HG03520 (cell line): ENCODE measurements around the gene DOCK2.

ENCODE experiments used
- ATAC-seq: cut with Tn5 transposase; IDR thresholded peaks from one replicate; pipeline ENCODE4 v1.9.1; 2021; ENCODE audit warnings: mild to moderate bottlenecking, moderate library complexity; ENCODE audit not compliant: unreplicated experiment

DOCK2 gene

DNA sequence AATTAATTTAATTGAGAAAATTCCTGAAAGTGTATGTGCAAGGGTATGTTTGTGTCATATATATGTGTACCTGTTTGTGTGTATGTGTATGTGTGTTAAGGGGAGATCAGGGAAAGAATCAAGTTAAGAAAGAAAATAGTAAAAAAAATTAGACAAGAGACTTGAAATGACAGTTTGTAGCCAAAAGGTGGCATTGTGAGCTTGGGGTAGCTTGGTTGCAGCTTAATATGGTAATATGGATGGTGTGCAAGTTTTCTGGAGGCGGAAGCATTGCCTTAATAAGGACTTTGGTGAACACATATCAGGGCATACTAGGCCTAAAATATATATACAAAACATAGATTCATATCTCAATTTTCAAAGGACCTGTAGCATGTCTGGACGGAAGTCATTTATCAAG is 213.3 kb downstream of the DOCK2 start:
- ATAC-seq, result no peak

DNA sequence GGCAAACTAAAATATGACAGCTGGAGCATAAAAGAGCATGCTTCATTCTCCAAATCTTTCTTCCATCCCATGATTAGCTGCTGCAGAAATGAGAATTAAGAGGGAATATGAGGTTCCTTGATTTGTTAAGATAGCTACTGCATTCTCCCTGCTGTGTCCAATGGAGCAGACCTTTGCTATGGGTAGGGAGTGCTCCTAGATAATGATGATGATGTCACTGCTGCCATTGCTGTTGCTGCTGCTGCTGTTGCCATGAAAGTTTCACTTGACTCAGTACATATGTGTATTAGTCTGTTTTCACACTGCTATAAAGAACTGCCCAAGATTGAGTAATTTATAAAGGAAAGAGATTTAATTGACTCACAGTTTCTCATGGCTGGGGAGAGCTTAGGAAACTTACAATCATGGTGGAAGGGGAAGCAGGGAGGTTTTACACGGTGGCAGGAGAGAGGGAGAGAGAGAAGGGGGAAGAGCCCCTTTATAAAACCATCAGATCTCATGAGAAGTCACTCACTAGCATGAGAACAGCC is 214.3 kb downstream of the DOCK2 start:
- no peak for ATAC-seq

DNA sequence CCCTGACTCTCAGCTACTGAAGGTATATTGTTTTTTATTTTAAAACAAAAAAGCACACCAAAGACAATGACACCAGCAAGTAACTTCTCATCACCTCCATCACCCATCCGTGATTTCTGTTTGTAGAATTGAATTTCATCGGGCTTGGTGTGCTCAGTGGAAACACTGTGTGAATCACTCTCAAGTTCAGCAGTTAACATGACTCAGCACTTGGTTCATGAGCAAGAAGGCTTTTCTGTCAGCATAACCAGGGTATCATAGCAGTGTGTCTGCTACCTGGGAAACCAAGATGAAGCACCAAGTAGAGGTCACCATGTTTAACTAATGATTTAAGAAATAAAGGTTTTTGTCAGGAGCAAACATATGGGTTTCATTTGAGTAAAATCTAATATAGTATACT is 219.5 kb downstream of the DOCK2 start:
- ATAC-seq, result no peak

DNA sequence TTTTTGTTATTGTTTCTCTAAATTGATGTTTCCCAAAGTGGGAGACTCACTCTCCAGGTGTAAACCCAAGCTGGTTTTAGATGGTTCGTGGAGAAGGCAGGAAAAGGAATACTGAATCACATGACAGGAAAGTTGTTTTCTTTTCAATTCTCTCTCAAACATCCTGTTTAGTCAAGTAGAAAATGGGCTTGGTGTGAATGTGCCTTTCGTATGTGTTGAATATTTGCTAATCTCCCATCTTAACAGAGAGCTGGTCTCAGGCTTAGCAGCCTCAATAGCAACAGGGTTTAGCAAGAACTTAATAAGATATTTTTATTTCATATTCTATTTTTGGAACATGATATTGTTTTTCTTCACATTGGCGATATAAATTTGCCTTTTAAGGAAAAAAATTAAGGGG is 223.5 kb downstream of the DOCK2 start:
- no peak for ATAC-seq

DNA sequence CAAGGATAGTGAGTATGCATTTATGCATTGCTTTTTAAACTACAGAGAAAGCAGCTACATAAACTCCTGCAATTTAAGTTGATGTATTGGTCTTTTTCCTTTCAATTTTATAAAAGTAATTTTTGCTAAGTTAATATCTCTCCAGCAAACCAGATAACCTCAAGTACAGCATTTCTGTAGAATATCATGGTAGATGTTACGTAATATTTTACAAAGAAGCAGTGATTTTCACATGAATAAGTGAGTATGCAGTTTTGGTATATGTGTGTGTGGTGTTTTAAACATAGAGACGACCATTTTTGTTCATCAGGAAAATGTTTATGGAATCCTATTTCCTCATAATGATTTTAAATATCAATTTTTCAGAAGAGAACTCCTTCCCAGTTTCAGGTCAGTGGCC is 224.4 kb downstream of the DOCK2 start:
- no peak for ATAC-seq

DNA sequence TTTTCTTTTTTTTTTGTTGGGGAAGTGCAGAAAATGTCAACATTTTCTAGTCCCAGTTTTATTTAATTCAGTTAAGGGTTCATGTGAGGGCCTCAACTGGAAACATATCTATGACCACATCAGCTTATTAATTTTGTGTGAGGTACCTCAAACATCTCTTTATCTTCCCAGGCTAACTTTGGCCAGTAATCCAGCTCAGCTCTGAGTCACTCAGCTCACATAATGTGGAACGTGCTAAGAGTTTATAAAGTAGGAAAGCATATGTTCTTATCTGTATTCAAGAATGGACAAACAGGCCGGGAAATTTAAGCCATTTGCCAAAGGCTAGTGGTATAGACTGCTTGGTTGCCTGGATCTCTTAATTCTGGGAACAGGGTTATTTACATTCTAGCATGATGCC is 224.9 kb downstream of the DOCK2 start:
- ATAC-seq, result no peak

DNA sequence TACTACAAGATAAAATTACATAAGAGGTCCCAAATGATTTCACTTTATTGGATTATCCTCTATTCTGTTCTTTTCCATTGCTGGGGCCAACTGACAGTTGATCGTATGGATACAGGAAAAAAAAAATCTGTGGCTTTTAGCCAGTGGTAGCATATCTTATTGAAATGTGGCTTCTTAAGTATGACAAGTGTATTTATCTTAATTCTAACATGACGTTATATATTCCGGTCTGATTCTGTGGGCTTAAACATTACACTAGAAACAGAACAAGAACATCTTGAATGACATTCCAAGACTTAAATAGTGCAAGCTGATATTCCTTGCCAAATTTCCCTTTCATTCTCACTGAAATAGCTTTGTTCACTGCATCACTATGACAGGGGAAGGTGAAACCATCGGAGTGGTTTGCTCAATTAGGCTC is 225.3 kb downstream of the DOCK2 start:
- ATAC-seq, result no peak

DNA sequence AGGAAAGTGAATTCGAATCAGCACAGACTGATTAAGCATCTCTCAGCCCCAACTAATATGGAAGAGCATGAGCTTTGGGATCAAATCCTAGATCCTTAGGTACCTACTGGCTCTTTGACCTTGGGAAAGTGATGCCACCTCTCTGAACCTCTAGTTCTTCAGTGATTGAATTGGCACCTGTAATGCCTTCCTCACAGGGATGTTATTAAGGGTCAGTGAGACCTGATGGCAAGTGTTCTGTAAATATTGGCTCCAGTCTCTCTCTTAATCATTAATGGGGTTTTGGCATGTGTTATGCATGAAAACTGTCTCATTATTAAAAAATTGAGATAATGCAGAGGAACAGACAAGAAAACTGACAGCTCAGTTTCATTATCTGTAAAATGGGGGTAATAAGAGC is 227.4 kb downstream of the DOCK2 start:
- no peak for ATAC-seq

DNA sequence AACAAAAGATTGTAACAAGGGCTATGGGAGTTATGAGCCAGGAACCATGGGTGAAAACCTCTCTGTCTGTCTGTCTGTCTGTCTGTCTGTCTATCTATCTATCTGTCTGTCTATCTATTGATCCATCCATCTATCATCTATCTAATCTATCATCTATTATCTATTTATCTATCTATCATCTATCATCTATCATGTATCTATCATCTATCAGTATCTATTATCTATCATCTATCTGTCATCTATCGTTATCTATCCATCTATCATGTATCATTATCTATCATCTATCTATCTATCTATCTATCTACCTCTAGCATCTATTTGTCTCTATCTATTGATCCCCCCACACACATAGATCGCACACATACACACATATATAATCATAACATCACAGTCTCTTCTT is 230.3 kb downstream of the DOCK2 start:
- ATAC-seq, result no peak

DNA sequence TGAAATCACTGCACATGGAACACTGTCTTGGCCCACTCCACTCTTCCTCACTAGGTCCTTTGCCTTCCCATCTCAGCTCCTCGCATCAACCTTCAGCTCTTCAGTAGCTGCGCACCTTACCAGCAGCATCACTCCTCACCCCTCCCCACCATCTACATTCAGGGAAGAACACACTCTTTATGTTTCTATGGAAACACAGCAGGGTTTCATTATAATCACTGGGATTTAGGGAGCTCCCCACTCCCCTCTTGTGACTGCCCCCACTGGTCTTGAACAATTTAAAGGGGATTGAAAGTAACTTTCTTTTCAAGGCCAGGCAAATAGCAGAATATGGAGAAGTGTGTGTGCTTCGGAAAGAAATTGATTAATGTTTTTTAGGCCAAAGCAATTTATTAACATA is 232.0 kb downstream of the DOCK2 start:
- ATAC-seq, result no peak

DNA sequence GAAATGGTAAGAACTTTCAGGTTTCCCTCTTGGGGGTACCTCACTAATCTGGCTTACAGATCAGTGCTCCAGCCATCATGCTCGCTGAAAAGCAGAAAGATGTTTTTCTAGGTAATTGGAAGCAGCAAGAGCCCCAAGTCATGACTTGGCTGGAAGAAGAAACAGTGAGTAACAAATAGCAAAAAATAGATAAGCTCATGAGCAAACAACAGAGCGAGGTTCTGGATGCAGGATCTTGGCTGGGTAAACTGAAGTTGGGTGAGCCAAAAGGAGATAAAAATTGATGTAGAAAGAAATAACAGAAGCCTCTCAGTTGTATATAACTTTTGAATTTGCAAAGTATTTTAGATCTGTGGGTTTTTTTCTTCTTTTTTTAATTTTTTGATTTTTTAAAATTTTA is 233.1 kb downstream of the DOCK2 start:
- ATAC-seq, result no peak

DNA sequence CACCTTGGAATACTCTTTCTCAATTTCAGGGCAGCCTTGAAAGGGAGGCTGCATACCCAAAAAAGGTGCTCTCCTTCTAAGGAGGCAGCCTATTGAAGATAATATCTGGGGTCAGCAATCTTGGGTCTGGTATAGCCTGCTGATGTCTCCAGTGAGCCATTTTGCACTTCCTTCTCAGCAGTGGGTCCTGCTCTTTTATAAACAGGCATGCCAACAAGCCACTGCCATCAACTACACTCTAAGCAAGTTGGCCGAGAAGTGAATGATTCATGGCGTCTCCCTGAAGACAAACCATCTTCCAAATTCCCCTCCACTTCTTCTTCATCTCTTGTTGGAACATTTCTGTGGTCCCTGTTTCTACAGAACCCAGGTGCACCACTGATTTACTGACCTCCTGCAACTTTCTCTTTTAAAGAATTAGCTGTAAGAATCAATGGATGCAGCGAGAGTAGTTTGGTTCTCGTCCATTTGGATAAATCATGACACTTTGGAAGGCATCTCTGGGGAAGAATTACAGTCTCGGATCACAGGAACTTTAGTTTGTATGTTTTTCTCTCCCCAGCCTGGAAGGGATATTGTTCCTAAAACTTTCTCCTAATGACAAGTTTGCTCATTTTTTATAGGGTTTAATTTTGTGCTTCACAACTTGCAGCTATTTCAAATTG is 234.9 kb downstream of the DOCK2 start:
- no peak for ATAC-seq

DNA sequence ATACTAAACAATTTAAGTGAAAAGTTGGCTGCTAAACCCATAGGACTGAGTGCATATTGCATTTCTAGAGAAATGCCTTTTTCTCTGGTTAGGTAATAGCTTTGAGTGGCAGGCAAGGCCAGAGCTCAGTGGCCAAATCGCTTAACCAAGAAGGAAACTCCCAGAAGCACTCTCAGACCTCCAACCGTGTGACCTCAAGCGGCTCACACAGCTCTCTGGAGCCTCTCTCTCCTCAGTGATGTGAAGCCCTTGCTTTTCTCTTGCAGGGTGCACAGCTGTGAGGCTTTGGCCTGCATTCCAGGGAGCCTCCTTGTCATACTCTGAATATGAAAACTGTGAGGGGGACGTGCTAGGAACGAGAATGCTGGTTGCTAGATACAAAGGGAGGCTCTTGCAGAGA is 236.6 kb downstream of the DOCK2 start:
- ATAC-seq, result no peak

DNA sequence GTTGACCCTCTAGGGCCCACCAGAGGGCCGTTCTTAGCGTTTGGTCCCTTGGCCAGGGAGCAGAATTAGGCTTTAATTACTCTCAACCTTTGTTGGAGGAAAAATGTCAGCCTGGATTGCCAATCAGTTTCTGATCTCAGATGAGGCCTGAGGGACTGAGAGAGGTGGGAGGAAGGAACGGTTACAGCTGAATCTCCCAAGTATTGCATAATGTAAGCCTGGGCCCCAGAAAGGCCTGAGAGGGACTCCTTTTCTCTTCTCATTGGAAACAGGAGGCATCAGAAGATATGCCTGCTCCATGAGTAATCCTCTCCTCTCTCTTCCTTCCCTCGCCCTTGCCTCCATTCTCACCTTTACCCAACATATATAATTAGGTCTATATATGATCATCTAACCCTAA is 237.5 kb downstream of the DOCK2 start:
- no peak for ATAC-seq

DNA sequence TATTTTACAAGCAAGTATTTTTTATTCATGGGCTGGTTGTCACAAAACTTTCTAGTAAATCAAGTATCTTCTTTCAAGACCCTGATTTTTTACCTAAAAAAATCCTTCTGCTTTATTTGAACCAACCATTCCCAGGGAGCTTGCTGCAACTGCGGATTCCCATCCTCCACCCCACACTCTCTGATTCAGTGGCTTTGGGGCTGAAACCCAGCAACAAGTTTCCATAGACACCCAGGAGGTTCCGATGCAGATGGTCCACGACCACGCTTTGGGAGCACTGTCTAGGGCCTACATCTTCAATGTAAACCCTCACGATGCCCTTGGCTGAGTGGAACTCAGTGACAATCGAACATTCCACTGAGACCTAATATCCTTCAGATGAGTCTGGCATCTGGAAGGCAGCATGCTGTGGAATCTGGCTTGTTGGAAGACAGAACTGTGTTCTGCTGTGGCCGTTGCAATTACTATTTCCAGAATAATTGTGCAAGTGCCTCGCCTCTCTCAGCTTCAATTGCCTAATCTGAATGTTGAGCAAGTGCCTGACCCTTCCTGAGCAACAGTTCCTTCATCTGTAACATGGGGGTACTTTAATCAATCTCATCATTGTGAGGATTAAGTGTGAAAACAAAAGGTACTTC is 238.1 kb downstream of the DOCK2 start:
- no peak for ATAC-seq

DNA sequence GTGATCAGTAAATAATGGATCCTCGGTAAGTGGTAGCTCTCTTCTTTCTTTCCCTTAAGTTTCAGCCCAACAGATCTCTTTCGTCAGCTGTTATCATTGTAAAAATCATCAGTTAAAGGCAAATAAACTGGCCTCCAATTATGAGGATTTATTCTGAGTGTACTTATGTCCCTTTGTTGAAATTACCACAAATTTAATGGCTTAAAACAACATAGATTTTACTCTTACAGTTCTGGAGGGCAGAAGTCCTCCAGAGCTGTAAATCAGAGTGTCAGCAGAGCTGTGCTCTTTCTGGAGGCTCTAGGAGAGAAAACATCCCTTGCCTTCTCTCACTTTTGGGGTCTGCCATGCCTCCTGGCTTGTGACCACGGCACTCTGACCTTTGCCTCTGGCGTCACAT is 238.7 kb downstream of the DOCK2 start:
- no peak for ATAC-seq

DNA sequence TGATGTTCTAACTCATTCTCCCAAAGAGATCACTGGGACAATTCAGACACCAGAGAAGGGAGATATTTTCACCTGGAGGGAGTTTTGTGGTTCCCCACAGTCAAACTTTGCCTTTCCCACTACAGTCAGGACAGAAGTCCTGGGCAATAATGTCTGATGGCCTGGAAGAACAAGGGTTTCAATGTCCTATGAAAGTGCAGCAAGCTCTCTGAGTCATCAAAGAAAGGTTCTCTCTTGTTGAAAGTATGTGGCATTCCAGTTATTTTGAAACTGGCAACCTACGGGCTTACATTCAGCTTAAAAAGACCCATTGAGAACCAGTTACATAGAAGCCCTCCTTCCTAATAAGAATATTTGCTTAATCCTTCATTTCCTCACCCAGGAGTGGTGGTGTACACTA is 239.3 kb downstream of the DOCK2 start:
- ATAC-seq, result no peak

DNA sequence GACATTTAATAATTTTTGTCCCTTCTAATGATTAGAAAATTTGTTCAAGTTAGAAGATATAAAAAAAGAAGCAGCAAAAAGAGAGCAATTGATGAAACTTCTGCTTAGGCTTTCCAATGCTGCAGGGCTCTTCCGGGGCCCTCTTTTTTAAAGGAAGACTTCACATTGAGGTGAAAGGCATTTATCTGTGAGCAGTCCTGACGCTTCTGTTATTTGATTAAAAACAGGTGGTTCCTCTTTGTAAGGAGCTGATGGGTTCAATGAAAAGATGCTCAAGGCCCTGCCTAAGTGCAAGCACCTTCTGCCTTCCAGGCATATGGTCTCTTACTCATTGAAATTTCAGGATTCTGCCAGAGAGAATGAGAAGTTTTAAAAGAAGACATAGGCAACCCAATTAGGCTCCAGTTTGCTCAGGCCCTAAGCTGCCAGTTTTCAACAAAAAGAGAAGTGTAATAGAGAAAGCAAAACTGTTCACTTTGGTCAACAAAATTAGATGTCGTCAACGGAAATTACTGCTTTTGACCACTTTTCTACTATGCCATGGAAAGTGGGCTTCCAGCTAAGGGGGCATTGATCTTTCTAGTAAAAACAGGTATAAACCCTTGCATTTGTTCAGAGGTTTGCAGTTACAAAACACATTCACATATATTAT is 243.1 kb downstream of the DOCK2 start:
- ATAC-seq, result peak; percentile 83

DNA sequence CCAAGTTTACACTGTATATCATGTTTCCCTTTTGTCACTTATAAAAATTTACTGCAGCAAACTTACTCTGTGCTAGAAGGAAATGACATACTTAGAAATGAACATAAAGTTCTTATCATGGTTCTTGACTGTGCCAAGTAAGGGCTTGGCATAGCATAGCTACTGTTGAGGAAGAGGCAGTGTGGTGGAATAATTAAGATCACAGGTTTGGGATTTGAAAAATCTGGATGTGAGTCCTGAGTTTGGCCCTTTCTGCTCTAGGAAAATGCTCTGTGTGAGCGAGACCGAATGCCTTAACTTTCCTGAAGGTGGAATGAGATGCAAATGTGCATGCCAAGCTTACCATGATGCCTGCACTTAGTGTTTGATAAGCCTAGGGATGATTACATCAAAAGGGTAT is 243.7 kb downstream of the DOCK2 start:
- no peak for ATAC-seq

DNA sequence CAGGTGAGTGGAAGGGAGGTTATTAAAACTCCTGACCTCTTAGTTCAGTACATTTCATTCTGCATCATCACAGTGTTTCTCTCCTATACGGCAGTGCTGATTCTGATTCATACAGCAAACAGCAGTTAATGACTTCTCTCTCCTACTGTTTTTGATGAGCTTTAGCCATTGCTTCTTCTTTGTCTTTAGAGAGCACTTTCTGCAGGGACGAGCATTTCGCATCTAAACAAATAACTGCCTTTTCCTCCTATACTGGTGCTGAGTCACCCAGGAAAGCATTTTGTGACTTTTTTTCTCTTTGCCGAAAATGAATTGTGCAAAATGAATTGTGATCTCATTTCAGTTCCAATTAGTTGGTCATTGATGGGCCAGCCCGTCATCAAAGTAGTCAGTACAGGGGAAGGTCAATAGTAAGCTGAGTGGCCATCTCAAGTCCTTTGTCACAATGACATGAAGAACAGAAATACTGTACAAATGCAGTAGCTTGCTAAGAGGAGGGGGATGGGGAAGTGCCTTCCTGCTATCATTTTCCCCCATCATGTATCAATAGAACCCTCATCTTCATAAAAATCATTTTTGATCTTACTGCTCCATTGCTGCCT is 244.7 kb downstream of the DOCK2 start:
- no peak for ATAC-seq

DNA sequence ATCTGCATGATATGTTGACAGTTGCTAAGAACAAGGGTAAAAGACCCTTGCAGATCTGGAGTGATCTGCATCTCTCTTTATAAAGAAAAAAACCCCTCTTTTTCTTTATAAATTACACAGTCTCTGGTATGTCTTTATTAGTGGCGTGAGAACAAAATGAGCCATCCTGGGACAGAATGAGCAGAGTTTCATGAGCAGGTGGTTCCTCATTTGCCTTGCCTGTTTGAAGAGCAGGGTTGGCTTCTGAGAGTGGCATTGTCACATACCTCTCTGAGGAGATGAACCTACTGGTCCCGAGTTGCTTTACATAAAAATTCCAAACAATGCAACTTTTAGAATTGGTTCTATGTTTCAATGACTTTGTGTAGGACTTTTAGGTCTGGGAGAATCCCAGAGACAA is 249.0 kb downstream of the DOCK2 start:
- no peak for ATAC-seq

DNA sequence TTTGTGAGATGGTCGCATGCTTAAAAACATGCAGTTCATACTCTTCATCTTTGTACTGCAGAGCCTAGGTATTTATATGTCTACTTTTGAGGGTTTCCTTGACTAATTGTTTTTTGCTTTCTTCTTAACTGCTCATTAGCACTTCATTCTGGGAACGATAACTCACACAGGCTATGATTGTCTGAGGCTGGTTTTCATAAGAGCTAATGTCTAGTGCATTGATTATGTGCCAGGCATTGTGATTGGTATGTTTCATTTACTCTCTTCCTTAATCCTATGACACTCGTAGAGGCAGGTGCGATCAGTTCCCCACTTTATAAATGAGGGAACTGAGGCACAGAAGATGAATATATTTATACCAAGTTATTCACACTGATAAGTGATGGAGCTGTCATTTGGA is 249.6 kb downstream of the DOCK2 start:
- no peak for ATAC-seq
